ENCODE measurements around the gene TNNT3.

GRCh38 chr11:1978720-1979473 lies 59.4 kb downstream of the TNNT3 start:
- TF ChIP-seq ZFP30 (CRISPR knock-in tag; IDR thresholded peaks at IDR 0.05) (no peak), CREB5 (CRISPR knock-in tag; IDR thresholded peaks at IDR 0.05; ENCODE audit: low read depth) (no peak), GLIS3 (CRISPR knock-in tag; IDR thresholded peaks at IDR 0.05) (no peak), OSR1 (CRISPR knock-in tag; IDR thresholded peaks at IDR 0.05) (no peak), POU6F1 (CRISPR knock-in tag; IDR thresholded peaks at IDR 0.05; ENCODE audit: borderline replicate concordance, low read depth) (no peak), ZC3H10 (CRISPR knock-in tag; IDR thresholded peaks at IDR 0.05) (no peak), ARNTL (CRISPR knock-in tag; IDR thresholded peaks at IDR 0.05; ENCODE audit: borderline replicate concordance, low read depth) (no peak), TOX (CRISPR knock-in tag; IDR thresholded peaks at IDR 0.05; ENCODE audit: borderline replicate concordance) (no peak), ISL1 (CRISPR knock-in tag; IDR thresholded peaks at IDR 0.05) (no peak), TSHZ2 (CRISPR knock-in tag; IDR thresholded peaks at IDR 0.05) (no peak), ZFP3 (CRISPR knock-in tag; IDR thresholded peaks at IDR 0.05) (no peak)

Data from SK-N-SH treated with all-trans-retinoic acid at 6 μM for 48 hours (cell line).